ENCODE results near the gene TWSG1.

- TF ChIP-seq BHLHE40 (IDR thresholded peaks at IDR 0.05; ENCODE audit: low read depth, low read length) = no peak
- no peak for TF ChIP-seq CTCF (IDR thresholded peaks at IDR 0.05)
- no peak for TF ChIP-seq RAD21 (conservative IDR thresholded peaks at IDR 0.05 in 1 of 2, IDR thresholded peaks at IDR 0.05 in 1 of 2)
- no peak for TF ChIP-seq POLR2A (IDR thresholded peaks at IDR 0.05; ENCODE audit: low read length)
- TF ChIP-seq ESRRA (IDR thresholded peaks at IDR 0.05; ENCODE audit: borderline replicate concordance, low read length) = no peak
- TF ChIP-seq NR3C1 (IDR thresholded peaks at IDR 0.05) = no peak
- TF ChIP-seq CHD2 (IDR thresholded peaks at IDR 0.05; ENCODE audit: low read length, partially characterized antibody) = no peak
- TF ChIP-seq USF2 (IDR thresholded peaks at IDR 0.05) = no peak
- TF ChIP-seq CEBPB (IDR thresholded peaks at IDR 0.05) = no peak
- no peak for TF ChIP-seq REST (IDR thresholded peaks at IDR 0.05)
- no peak for TF ChIP-seq RCOR1 (IDR thresholded peaks at IDR 0.05; ENCODE audit: low read depth, low read length)
Measured at GRCh38 chr18:9343577-9343976, 9.0 kb downstream of the TWSG1 start.
